GM10847 (cell line): ENCODE measurements around the gene HCAR2.

ENCODE experiments used
- POLR2A ChIP-seq: IDR thresholded peaks from 2 replicates; pipeline ENCODE4 v1.6.1; 2011; ENCODE audit not compliant: insufficient read length; ENCODE audit errors: extremely low read depth

Gene HCAR2

DNA sequence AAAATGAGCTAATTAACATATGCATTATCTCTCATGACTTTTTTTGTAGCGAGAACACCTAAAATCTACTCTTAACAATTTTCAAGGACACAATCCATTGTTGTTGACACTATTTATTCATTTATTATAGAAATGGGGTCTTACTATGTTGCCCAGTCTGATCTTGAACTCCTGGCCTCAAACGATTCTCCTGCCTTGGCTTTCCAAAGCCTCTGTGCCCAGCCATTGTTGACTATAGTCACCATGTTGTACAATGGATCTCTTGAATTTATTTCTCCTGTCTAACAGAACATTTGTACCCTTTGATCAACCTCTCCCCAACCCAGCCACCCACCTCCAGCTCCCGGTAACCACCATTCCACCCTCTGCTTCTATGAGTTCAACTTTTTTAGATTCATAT lies 41.2 kb downstream of the HCAR2 start:
- TF ChIP-seq POLR2A, result no peak

GRCh38 chr12:122661246-122661645 lies 41.9 kb downstream of the HCAR2 start:
- no peak for TF ChIP-seq POLR2A

GRCh38 chr12:122659579-122659978 lies 43.6 kb downstream of the HCAR2 start:
- TF ChIP-seq POLR2A, result no peak

DNA sequence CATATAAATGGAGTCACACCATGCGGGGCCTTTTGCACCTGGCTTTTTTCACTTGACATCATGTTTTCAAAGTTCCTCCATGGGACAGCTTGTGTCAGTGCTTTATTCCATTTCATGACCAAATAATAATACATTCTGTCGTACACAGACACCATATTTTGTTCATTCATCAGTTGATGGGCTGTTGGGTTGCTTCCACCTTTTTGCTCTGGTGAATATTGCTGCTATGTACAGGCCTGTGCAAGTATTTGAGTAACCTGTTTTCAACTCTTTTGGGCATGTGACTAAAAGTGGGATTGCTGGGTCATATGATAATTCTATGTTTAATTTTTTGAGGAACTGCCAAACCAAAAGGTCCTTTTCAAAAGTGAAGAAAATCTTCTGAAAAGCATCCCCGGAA lies 46.9 kb downstream of the HCAR2 start:
- no peak for TF ChIP-seq POLR2A

GRCh38 chr12:122651520-122652224 lies 51.5 kb downstream of the HCAR2 start:
- TF ChIP-seq POLR2A, result no peak
